NCI-H510A (cell line): ENCODE results near the gene ZNF484.
"Not testable (repeated sequence)": the region's sequence is repeated elsewhere in the genome, so short reads cannot be mapped to it uniquely, and the experiment has no call there.

ENCODE experiments used
- DNase-seq: peaks from one replicate; lab custom pipeline; 2025; lab: John Stamatoyannopoulos, UW

ZNF484 gene

DNA sequence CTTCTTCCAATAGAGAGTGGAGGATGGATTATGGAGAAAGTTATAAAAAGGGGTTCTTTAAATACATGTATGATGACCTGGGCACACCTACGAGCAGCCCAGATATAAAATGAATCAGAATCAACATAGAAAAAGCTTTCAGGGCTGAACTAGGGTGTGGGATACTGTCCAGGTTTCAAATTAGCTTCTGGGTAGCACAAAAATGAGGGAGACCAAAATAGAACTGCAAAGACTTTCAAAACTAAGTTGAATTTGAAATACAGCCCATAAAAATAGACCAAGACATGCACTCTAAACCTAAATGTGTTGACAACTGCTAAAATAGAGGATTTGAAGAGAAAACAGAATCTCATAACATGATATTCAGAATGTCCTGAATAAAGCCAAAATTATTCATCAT, 17.0 kb downstream of the ZNF484 start:
- DNase-seq: no peak

DNA sequence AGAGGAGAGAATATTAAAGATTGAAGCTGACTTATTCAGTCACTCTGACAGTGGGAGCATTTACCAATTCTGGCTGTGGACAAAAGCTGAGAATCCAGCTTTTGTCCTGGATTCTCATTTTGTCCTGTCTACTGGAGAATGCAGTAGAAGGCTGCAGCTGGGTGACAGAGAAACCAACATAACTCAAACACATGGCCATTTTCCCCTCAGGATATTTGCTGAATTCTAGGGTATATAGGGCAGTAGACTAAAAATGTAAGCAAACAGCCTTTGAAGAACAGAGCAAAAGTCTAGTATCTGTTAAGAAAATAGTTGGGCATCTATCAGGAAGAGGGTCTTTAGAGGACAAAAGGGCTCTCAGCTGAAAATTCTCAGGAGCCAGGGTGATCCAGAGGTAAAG, 20.6 kb downstream of the ZNF484 start:
- DNase-seq: no peak

DNA sequence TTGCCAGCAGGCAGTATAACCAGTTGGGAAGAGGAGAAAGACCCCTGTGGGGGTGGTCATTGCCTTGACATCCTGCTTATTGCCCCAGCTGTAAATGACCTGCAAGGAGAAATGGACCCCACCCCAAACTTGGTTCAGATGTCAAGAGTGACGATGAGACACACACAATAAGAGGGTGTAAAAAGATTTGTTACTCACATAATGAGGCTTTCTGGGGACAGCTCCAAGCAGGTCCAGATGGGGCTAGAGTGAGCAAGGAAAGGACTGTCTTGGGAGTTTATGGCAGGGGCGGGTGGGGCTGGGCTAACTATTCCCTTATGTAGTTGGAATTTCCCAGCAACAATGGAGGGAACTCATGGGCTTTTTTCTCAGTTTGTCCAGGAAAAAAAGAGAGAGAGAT, 24.1 kb downstream of the ZNF484 start:
- DNase-seq: no peak

DNA sequence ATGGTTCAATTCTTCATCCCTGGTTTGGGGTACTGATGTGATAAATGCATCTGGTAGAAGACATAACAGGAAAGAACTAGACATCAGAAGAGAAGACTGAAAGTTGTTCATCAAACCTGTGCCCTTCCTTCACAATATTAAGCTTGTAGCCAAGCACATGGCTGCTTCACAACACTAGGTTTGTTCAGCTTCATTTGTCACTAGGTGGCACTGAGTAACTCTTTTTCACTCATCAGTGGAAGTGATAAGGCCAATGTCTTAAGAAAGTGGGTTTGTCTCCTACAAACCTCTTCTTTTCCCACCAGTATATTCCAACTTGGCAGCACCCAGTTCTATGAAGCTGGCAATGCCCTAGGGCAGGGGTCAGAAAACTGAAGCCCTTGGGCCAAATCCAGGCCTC, 26.9 kb downstream of the ZNF484 start:
- no peak for DNase-seq

DNA sequence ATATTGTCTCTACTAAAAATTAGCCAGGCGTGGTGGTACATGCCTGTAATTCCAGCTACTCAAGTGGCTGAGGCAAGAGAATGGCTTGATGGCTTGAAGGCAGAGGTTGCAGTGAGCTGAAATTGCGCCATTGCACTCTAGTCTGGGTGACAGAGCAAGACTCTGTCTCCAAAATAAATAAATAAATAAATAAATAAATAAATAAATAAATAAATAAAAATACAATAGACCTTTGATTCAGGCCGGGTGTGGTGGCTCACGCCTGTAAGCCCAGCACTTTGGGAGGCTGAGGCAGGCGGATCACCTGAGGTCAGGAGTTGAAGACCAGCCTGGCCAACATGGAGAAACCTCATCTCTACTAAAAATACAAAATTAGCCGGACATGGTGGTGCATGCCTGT, 29.1 kb downstream of the ZNF484 start:
- not testable (repeated sequence) for DNase-seq

DNA sequence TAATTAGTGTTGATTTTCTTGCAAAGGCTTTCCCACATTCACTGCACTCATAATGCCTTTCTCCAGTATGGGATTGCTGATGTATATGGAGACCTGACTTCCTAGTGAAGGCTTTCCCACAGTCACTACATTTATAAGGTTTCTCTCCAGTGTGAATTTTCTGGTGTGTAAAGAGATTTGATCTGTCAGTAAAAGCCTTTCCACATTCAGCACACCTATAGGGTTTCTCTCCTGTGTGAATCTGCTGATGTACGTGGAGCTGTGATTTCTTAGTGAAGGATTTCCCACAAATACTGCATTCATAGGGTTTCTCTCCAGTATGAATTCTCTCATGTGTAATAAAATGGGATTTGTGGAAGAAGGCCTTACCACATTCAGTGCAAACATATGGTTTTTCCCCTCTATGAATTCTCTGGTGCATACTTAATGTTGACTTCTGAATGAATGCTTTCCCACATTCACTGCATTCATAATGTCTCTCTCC, 31.1 kb downstream of the ZNF484 start:
- DNase-seq: no peak

DNA sequence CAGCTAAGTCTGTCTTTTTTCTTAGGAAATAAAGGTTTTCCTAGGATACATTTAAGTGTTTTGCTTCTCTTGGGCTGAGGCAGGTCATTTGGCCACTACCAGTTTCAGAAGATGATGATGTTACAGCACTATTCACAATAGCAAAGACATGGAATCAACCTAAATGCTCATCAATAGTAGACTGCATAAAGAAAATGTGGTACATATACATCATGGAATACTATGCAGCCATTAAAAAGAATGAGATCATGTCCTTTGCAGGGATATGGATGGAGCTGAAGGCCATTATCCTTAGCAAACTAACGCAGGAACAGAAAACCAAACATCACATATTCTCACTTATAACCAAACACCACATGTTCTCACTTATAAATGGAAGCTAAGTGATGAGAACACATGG, 39.4 kb downstream of the ZNF484 start:
- DNase-seq: not testable (repeated sequence)

DNA sequence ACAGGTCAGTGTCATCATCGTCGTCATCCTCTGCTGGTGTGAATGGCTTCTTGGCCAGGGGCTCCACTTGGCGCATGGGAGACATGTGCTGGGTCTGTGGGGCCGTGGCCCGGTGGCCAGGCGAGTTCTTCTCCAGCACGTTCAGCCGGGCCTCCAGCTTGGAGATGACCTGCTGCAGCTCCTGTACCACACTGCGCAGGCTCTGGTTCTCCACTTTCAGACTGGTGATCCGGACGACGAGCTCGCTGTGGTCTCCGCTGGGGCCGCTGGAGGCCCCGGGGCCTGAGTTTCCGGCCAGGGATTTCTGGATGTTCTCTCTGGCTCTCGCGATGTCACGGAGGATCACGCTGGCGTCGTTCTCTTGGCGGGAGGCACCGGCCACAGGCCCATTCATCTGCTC, 40.6 kb downstream of the ZNF484 start:
- no peak for DNase-seq

DNA sequence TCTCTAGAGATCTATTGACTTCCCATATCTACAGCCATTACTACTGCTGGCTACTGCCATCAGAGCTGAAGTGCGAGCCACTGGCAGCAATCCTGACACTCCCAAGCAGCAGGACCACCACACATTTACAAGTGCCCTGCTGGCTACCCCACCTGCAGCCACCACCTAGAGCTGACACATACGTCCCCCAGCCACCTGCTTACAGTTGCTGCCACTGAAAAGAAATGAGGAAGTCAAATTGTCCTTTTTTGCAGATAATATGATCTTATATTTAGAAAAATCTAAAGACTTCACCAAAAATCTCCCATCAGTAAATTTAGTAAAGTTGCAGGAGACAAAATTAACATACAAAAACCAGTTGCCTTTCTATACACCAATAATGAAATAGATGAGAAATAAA, 48.4 kb downstream of the ZNF484 start:
- DNase-seq: no peak

DNA sequence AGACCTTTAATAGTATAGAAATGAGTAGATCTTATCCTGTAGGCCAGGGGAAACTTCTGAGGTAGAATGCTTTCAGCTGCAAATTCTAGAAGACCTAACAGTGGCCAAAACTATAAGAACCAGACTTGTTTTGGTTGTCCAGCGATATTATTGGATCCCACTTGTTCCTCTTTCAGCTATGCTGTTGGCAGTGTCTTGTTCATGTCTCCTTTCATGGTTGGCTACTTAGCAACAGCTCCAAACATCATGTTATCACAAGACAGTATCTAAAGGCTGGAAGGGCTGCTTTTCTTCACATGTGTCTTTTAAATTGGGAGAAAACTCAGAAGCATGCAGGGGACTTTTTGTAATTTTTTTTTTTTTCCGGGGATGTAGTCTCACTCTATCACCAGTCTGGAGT, 52.8 kb downstream of the ZNF484 start:
- not testable (repeated sequence) for DNase-seq

DNA sequence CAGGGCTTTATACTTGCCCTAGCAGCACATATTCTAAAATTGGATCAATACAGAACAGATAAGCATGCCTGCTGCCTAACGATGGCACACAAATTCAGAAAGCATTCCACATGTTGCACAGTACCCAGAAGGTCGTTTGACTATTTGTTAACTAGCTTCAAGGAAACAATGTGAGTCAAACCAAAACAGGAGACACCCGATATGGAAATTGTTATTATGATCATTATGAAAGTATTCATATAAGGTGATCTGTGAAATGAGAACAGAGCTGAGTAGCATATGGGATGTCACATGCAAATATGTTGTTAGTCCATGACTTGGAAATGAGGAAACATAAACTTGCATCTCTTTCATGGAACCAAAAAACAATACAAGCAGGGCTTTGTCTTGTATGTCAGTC, 56.9 kb downstream of the ZNF484 start:
- DNase-seq: no peak

DNA sequence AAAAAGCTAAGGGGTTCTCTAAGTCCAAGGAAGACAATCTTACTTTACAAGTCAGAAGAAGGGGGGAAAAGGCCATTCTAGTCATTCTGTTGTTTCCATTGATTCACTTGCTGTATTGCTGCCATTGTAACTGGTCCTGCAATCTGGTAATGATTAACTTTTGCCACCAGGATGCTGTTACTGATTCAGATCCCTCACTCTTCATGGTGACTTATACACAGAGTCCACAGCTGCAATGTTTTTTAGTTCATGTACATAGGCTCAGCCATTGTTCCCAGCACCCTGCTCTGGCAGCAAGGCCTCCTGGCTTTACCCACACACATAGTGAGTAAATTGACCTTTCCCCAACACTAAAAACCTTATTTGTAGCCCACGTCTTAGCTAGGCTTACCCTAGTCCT, 57.9 kb downstream of the ZNF484 start:
- DNase-seq: not testable (repeated sequence)

DNA sequence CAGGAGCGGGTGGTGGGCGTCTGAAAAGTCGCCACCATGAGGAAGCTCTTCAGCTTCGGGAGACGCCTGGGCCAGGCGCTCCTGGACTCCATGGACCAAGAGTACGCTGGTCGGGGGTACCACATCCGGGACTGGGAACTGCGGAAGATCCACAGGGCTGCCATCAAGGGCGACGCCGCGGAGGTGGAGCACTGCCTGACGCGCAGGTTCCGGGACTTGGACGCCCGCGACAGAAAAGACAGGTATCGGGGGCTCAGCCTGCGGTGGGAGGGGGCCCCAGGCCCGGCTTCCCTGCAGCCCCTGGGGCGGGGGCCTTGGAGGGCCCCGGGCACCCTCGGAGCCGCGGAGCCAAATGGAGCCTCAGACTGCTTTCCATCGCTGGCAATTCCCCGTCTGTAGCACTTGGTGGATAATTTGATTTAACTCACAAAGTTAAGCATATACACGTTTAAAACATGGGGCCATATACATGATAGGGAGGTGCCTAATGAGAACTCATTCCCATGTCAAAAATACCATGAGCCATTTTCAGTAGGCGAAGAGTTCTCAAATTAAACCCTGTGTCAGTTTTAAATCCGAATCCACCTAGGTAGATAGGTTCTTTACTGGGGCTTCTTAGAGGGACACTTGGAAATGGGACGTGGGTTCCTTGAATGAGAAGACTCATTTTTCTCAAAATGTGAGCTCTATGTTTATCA, 68.1 kb downstream of the ZNF484 start:
- not testable (repeated sequence) for DNase-seq

DNA sequence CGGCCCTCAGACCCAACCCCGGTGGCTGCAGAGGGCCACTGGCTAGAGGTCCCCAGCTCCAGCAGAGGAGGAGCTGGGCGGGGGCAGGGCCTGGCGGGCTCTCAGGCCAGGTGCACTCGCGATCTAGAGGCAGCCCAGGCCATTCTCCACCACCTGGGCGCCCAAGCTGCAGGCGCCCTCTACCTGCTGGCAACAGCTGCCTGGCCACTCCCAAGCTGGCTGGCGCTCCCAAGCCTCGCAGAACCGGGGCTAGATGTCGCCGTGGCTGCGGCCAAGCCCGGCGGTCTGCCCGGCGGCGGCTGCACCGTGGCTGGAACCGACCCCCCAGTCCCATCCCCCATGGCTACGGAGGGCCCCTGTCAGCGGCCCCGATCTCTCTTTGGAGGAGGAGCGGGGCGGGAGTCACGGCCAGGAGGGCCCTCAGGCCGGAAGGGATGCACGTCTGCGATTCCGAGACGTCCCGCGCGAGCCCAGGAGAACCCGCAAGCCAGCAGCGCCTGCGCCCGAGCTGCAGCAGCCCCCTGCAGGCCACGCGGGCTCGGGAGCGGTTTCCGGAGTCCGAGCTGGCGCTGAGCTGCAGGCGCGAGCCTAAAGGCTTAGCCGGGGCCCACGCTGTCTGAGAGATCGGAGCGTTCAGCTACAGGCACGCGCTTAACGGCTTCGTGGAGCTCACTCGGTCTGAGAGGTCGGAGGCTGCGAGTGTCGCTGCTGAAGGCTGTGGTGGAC, 68.9 kb downstream of the ZNF484 start:
- peak; percentile 79 for DNase-seq

DNA sequence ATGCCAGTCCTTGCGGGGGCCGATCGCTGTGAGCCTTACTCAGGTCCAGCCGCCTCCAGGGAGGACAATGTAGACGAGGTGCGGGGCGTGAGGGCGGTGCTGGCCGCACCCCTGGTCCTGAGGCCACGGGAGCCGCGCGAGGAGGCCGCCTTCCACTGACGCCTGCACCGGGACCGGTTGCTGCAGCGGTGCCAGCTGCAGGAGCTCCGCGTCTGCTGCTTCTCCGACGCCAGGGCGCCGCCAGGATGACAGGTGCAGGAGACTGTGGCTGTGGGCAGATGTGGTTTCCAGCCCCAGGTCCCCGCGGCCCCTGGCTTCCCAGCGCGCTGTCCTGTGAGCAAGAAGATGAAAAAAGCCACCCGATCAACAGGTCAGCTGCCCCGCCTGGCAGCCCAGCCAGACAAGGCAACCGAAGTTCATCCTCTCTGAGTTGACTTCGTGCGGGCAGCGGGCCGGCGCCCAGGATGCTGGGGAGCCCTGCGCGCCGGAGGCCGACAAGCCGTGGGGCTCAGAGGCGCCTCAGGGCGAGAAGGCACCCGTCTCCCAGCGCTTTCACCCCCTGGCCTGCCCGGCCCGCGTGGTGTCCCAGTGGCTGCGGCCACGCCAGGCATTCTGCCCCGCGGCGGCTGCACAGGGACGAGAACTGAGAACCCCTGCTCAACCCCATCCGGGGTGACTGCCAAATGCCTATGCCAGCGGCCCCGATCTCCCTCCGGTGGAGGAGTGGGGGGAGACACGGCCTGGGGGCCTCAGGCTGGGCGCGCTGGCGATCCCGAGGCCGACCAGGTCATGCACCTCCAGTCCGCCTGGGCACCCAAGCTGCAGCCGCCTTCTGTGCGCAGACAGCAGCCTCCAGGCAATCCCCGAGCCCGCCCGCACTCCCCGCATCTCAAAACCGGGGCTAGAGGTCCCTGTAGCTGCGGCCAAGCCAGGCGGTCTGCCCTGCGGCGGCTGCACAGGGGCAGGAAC, 69.8 kb downstream of the ZNF484 start:
- no peak for DNase-seq

DNA sequence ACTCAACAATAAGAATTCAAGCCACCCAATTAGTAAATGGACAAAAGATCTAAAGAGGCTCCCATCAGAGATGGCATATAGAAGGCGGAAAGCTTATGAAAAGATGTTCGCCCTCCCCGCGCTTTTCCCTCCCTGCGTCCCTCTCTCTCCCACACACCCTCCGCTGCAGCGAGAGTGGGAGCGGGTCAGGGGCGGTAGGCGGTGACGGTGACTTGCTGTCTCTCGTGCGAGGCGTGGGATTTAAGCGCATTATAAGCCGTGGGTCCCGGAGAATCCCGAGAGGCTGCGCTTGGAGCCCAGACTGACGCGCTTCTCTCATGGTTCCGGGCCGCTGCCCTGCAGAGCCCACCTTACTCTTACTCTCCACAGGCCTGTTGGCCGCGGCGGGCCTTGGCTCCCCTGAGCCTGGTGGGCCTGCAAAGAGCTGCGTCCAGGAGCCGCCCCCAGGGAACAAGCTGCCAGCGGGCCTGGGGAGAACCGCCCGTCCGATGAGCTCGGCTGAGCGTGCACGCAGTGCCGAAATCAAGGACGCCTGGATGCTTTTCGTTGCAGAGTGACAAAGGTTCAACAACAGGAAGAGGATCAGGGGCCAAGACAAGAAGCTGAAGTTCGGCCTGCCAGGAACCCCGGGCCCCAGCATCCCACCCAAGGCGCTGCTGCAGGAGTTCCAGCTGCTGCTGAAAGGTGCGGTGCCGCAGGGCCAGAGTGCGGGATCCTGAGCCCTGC, 70.6 kb downstream of the ZNF484 start:
- DNase-seq: no peak

DNA sequence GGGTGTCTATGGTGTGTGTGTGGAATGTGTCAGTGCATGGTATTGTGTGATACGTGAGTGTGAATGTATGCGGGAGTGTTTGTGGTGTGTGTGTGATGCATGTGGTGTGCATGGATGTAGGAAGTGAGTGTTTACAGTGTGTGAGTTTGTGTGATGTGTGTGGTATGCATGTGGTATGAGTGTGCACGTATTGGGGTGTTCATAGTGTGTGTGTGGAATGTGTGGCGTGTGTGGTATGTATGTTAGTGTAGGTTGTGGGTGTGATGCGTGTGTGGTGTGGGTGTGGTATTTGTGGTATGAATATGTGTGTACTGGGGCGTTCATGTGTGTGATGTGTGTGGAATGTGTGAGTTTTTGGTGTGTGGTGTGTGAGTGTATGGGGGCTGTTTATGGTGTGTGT, 73.1 kb downstream of the ZNF484 start:
- DNase-seq: no peak

DNA sequence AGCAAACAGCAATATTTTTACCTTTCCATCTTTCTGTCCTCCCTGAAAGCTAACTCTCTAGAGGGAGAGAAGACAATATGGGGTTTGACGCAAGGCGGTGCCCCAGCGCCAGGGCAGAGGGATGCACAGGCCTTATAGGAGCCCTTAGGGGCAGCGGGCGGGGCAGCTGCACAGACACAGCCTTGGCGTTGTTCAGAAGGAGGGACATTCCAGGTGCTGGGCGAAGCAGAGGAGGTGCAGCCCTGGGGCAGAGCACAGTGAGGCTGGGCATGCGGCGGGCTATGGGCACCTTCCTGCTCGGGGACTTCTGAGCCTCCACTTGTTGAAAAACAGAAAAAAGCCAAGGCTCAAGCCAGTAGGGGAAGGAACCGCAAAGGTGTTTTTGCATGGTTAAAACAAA, 79.5 kb downstream of the ZNF484 start:
- no peak for DNase-seq

DNA sequence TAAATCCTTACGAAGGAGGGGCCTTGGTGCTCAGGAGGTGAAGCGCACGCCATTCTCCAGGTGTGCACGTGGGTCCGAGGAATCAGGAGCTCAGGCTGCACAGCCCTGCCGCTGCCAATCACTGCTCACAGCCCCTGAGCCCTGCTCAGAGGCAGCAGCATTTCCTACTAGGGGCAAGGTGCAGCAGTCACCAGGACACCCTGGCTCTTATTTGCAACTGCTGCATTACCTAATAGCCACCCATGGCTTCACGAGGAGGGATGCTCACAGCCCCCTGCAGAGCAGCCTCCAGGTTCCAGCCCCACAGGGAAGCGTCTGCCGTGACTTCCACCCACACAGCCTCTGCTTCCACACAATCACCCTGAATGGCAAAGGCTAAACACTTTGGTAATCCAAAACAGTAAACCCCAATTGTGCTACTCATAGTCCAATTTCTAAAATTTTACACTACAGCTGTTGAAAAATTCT, 81.5 kb downstream of the ZNF484 start:
- DNase-seq: not testable (repeated sequence)

DNA sequence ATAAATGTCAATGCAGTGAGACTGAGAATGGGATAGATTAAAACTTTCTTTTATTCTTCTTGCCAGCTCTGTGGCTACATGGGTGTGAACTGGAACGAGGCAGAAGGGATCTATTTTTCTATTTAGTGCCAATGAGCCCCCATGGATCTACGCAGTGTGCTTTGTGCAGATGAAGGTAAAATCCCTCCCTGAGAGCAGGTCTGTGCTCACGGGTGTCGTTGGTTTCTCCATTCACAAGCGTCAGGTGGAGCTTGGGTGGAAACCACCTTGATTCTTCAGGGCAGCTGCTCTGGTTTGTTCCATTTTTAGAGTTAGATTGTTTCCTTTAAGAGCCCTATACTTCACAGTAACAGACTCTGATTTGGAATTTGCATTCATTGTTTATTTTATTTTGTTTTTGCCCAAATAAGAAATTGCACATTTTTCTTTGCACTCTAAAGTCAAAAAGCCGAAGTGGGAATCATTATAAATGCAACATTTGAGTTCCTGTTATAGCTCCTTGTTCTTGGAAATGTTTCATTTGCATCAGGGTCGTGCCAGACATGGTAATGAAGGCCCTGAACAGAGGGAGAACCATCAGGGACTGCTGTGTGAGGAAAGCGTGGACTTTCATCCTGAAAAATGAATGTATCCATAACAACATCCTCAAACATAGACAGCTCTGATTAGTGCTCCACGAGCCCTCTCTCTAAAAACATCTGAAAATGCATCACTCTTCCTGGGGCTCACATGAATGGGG, 82.1 kb downstream of the ZNF484 start:
- DNase-seq: no peak
